ENCODE measurements around the gene TMPRSS15.

DNA sequence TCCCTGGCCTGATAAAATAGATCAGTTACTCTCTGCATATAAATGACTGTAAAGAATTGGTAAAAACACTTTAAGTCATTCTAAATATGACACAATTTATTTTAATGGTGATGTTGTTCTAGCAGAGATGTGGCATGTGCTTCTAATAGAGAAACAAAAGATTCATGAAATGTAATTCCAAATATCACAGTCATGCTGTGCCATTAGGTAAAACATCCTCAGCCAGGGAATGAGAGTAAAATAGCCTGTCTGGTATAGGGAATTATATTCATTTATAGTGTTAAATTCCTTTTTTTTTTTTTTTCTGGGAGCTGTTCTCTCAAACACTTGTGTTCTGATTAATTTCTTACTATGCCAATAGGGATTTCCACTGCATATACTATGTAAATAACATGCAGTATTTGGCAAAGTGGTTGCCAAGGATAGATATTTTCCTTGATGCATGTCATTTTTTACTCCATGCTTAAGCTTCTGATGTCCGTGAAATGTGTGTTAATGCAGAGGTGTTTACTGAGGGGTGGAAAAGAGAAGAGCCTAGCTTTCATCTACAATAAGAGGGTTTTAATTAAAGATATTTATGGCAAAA, 67.8 kb downstream of the TMPRSS15 start:
- TF ChIP-seq ZNF791 (tag by site-specific recombination; IDR thresholded peaks at IDR 0.05) (no peak), CTCF (tag by site-specific recombination; IDR thresholded peaks at IDR 0.05) (no peak), ZNF24 (tag by site-specific recombination; IDR thresholded peaks at IDR 0.05) (no peak), YY1 (tag by site-specific recombination; IDR thresholded peaks at IDR 0.05) (no peak)
